SHP77 treated with DMSO at 0.1 percent for 48 hours (cell line): Measurements from ENCODE around the gene MTIF2.
"Not testable (repeated sequence)": the region's sequence is repeated elsewhere in the genome, so short reads cannot be mapped to it uniquely, and the experiment has no call there.

Experiments used
- DNase-seq: peaks from one replicate; lab custom pipeline; 2025; lab: John Stamatoyannopoulos, UW

MTIF2 gene

GRCh38 chr2:55196526-55196925 is 72.5 kb downstream of the MTIF2 start:
- no peak for DNase-seq

- not testable (repeated sequence) for DNase-seq
Measured at GRCh38 chr2:55191888-55192287, 77.1 kb downstream of the MTIF2 start.

- not testable (repeated sequence) for DNase-seq
Measured at GRCh38 chr2:55186837-55187236, 82.2 kb downstream of the MTIF2 start.
